Esophagus muscularis mucosa (tissue), 4 donors: ENCODE measurements around the gene ITPKB. TPM values are rescaled to one million over a fixed set of nuclear protein-coding genes. Genes with fewer than 3 reads are reported as not detected.

Source experiments
- DNase-seq: peaks from one replicate; pipeline ENCODE4 v3.0.0-alpha.2; 2017; ENCODE audit errors: extremely low spot score
- H3K27ac ChIP-seq, 4 donors: fragments of 200-600 bp; sonication (generic); replicated peaks in 1 of 4; 1 replicate in 3 of 4; 2 replicates in 1 of 4; pipeline ENCODE4 v1.5.1; 2016 to 2019; ENCODE audit warnings: mild to moderate bottlenecking in 1 of 4
- H3K27me3 ChIP-seq, 4 donors: fragments of 200-600 bp; sonication (generic); one replicate each; pipeline versions ENCODE4 v1.5.1 to v1.6.0; 2016 to 2019
- H3K36me3 ChIP-seq, 4 donors: fragments of 200-600 bp; sonication (generic); one replicate each; pipeline ENCODE4 v1.5.1; 2016 to 2019
- H3K4me1 ChIP-seq, 4 donors: fragments of 200-600 bp; sonication (generic); one replicate each; pipeline ENCODE4 v1.5.1; 2016 to 2019
- H3K4me3 ChIP-seq, 4 donors: fragments of 200-600 bp; sonication (generic); 1 replicate in 2 of 4; 2 replicates in 2 of 4; pipeline ENCODE4 v1.5.1; 2016 to 2019; ENCODE audit warnings: mild to moderate bottlenecking in 4 of 4, moderate library complexity in 1 of 4
- H3K9me3 ChIP-seq, 4 donors: fragments of 200-600 bp; sonication (generic); 1 replicate in 3 of 4; 2 replicates in 1 of 4; pipeline ENCODE4 v1.5.1; 2016 to 2019
- EP300 ChIP-seq: sonication (generic); formaldehyde crosslinking; IDR thresholded peaks from one replicate; pipeline ENCODE4 v1.6.1; 2017; ENCODE audit warnings: antibody characterized with exemption
- POLR2A ChIP-seq: fragments of 450-650 bp; IDR thresholded peaks from one replicate; pipeline ENCODE4 v1.6.1; 2017; ENCODE audit warnings: antibody characterized with exemption, moderate library complexity, mild to moderate bottlenecking, low read depth
- POLR2AphosphoS5 ChIP-seq, 2 donors: sonication (generic); formaldehyde crosslinking; IDR thresholded peaks; one replicate each; pipeline ENCODE4 v1.6.1; 2017; ENCODE audit warnings: antibody characterized with exemption in 2 of 2
- WGBS: methylation state at CpG from one replicate; pipeline ENCODE4 v1.1.5; 2018; 5-methylcytosine and 5-hydroxymethylcytosine counted together
- intact Hi-C: fragments of 100-400 bp; cut with DNase I; formaldehyde crosslinking; loops from one replicate; pipeline ENCODE4 v1.15.1; 2023
- total RNA-seq, 4 donors: library from RNA; depleted of rRNA; stranded (reverse); fragments of >200 nt; gene quantifications; one replicate each; pipeline versions ENCODE4 v1.1.0 to v1.2.1, GENCODE V29; 2016
- TF ChIP-seq, protein P1 (sequence below), 3 experiments: fragments of 200-600 bp in 2 of 3; fragments of 450-650 bp in 1 of 3; sonication (generic) in 2 of 3; IDR thresholded peaks; one replicate each; pipeline ENCODE4 v1.5.1; 2017 to 2019; ENCODE audit warnings: antibody characterized with exemption in 3 of 3, mild to moderate bottlenecking in 2 of 3, moderate library complexity in 1 of 3

The ITPKB gene
- total RNA-seq, 4 donors from 2014 or later: 71.1 to 156 (median 116) TPM

- intact Hi-C loops: loop anchor here (5.0 kb wide), 1 partner anchor 36 kb away; no protein-coding TSS in a partner anchor
- Histone ChIP-seq H3K27ac (peak overlapping the region in 3 of 4 donors; percentile 97 to 98 (median 98)), H3K4me1 (peaks cover 44 to 91% (median 88%) of the 10 kb centered on the region in 4 donors), H3K4me3 (peak overlapping the region; percentile 90 to 97 (median 94)), H3K27me3 (no peaks in the 10 kb centered on the region), H3K36me3 (peaks cover 5 to 22% (median 13%) of the 10 kb centered on the region in 4 donors), H3K9me3 (no peaks in the 10 kb centered on the region)
- DNase-seq: no peak
- WGBS: 46% methylated on average over 4 of the region's 4 CpGs
- TF ChIP-seq POLR2AphosphoS5 (IDR thresholded peaks at IDR 0.05) (no peak), EP300 (no peak), POLR2A (no peak)
- TF ChIP-seq, protein P1, sequence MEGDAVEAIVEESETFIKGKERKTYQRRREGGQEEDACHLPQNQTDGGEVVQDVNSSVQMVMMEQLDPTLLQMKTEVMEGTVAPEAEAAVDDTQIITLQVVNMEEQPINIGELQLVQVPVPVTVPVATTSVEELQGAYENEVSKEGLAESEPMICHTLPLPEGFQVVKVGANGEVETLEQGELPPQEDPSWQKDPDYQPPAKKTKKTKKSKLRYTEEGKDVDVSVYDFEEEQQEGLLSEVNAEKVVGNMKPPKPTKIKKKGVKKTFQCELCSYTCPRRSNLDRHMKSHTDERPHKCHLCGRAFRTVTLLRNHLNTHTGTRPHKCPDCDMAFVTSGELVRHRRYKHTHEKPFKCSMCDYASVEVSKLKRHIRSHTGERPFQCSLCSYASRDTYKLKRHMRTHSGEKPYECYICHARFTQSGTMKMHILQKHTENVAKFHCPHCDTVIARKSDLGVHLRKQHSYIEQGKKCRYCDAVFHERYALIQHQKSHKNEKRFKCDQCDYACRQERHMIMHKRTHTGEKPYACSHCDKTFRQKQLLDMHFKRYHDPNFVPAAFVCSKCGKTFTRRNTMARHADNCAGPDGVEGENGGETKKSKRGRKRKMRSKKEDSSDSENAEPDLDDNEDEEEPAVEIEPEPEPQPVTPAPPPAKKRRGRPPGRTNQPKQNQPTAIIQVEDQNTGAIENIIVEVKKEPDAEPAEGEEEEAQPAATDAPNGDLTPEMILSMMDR (IDR thresholded peaks at IDR 0.05): no peak
Measured at GRCh38 chr1:226733304-226733703, 5.8 kb downstream of the ITPKB start.

DNA sequence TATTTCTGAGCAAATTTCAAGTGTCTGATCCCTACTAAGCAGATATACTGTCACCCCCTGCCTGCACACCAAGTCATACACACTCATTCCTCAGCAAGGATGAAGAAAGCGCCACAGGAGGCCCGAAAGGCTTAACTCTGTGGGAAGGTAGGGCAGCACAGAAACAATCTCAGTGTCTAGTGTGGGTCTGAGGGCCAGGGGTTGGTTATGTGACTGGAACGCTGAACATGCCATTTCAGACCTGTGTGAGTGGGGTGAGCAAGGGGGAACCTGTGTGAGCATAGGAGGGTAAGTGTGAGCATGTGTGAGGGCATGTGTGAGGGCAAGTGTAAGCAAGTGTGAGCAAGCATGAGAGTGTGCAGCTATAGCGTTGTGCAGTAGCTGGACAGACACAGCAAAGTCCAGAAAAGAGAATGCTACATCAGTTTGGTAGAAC, 6.2 kb downstream of the ITPKB start:
- peaks cover 46 to 95% (median 92%) of the 10 kb centered on the region in 4 donors for H3K4me1 ChIP-seq
- no peak for TF ChIP-seq POLR2A
- TF ChIP-seq, protein P1 (IDR thresholded peaks at IDR 0.05): peak in 1 of 3 experiments; percentile 28
- no peak for TF ChIP-seq EP300
- peak; percentile 39 to 49 for TF ChIP-seq POLR2AphosphoS5 (IDR thresholded peaks at IDR 0.05)
- peak overlapping the region; percentile 90 to 97 (median 94) for H3K4me3 ChIP-seq
- H3K9me3 ChIP-seq: no peaks in the 10 kb centered on the region
- H3K36me3 ChIP-seq: peaks cover 5 to 23% (median 14%) of the 10 kb centered on the region in 4 donors
- H3K27ac ChIP-seq: peak overlapping the region in 3 of 4 donors; percentile 97 to 98 (median 98)
- no peak for DNase-seq
- intact Hi-C loops: loop anchor here (5.0 kb wide), 1 partner anchor 36 kb away; no protein-coding TSS in a partner anchor
- WGBS: 48% methylated on average over 4 of the region's 4 CpGs
- H3K27me3 ChIP-seq: no peaks in the 10 kb centered on the region

DNA sequence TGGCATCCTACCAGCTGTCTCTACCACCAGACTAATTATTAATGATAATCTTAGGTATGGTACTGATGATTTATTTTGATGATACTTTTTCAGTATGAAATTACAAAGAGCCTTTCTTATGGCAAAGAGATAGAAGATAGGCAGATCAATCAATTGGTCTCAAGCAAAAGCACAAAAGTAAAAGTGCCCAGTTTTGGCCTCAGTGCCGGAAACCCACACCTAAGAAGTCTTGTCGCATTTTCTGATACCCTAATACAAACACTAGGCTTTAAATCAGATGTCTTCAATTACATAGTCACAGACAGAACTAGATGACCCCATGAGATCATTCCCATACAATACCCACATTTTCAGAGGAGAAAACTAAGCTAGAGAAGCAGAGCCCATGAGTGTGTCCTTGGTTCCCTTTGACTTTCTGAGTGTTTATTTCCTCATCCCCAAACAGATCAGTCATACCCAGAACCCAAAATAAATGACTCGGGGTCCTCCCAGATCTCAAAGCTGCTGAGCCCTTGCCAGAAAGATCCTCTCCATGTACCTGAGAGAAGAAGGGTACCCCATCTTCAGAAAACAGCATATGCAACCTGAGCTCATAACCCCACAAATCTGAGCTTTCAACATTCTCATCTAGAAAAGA, 7.7 kb downstream of the ITPKB start:
- peaks cover 43 to 100% (median 99%) of the 10 kb centered on the region in 4 donors for H3K4me1 ChIP-seq
- WGBS: 32% methylated on average over 3 of the region's 3 CpGs
- H3K27me3 ChIP-seq: no peaks in the 10 kb centered on the region
- TF ChIP-seq POLR2A: no peak
- TF ChIP-seq POLR2AphosphoS5 (IDR thresholded peaks at IDR 0.05): no peak
- H3K4me3 ChIP-seq: peak overlapping the region; percentile 35 to 97 (median 94)
- no peaks in the 10 kb centered on the region for H3K9me3 ChIP-seq
- no peak for DNase-seq
- H3K36me3 ChIP-seq: peaks cover 1 to 20% (median 12%) of the 10 kb centered on the region in 4 donors
- peak overlapping the region in 3 of 4 donors; percentile 97 to 98 (median 98) for H3K27ac ChIP-seq
- intact Hi-C loops: loop anchor here (5.0 kb wide), 1 partner anchor 34 kb away; no protein-coding TSS in a partner anchor

DNA sequence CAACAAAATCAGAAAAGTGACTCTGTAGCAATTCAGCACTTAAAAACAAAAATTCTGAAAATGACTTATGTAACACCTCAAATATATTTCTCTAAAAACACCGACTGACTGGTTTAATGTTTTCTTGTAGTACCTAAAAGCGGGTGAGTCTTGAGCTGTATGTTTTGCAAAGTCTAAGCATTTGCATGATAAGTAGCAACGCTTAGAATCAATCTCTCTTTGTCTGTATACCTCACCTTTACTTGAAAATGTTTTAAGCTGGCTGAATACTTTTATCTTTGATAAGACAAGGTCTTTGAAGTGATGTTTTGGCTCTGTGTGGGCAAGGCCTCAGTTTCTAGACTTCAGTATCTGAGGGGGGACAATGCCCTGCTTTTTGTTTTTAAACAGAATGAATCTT, 8.2 kb downstream of the ITPKB start:
- H3K9me3 ChIP-seq: no peaks in the 10 kb centered on the region
- intact Hi-C loops: loop anchor here (5.0 kb wide), 1 partner anchor 34 kb away; no protein-coding TSS in a partner anchor
- no peaks in the 10 kb centered on the region for H3K27me3 ChIP-seq
- H3K4me3 ChIP-seq: peak overlapping the region in 3 of 4 donors; percentile 93 to 97 (median 96)
- peaks cover 38 to 100% (median 99%) of the 10 kb centered on the region in 4 donors for H3K4me1 ChIP-seq
- WGBS: 46% methylated on average over 3 of the region's 3 CpGs
- TF ChIP-seq POLR2A (no peak), POLR2AphosphoS5 (IDR thresholded peaks at IDR 0.05) (no peak), EP300 (no peak)
- TF ChIP-seq, protein P1 (IDR thresholded peaks at IDR 0.05): no peak
- H3K27ac ChIP-seq: peak overlapping the region in 3 of 4 donors; percentile 97 to 98 (median 98)
- no peak for DNase-seq
- H3K36me3 ChIP-seq: peaks cover 0 to 15% (median 9%) of the 10 kb centered on the region in 4 donors

DNA sequence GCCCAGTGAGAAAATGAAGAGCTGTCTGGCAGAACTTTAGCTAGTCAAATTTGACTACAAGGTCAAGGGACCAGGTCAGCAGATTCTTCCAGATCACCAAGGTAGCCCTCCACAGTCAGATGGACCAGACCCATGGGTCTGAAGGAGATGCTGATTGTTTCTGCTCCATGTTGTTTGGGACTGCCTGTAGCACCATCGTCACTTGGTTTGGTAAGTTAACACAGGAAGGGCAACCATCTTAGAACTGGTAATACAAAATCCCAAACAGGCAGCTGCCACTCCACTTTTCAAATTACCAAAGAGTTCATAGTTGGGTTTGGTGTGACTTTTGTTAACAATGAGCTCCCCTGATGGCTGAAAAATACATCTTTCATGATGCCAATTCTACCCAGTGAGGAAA, 9.0 kb downstream of the ITPKB start:
- H3K27ac ChIP-seq: peak overlapping the region in 3 of 4 donors; percentile 97 to 98 (median 98)
- peaks cover 38 to 100% (median 99%) of the 10 kb centered on the region in 4 donors for H3K4me1 ChIP-seq
- TF ChIP-seq POLR2A (no peak), EP300 (no peak), POLR2AphosphoS5 (IDR thresholded peaks at IDR 0.05) (no peak)
- TF ChIP-seq, protein P1 (IDR thresholded peaks at IDR 0.05): no peak
- H3K4me3 ChIP-seq: no peak overlapping the region
- intact Hi-C loops: loop anchor here (5.0 kb wide), 1 partner anchor 33 kb away; no protein-coding TSS in a partner anchor
- H3K9me3 ChIP-seq: no peaks in the 10 kb centered on the region
- no peak for DNase-seq
- H3K27me3 ChIP-seq: no peaks in the 10 kb centered on the region
- no CpG with 5 or more reads among the region's 1 CpG for WGBS
- peaks cover 0 to 13% (median 4%) of the 10 kb centered on the region in 4 donors for H3K36me3 ChIP-seq
